ENCODE results near the gene GPR89B. TPM values are rescaled to one million over a fixed set of nuclear protein-coding genes. Genes with fewer than 3 reads are reported as not detected.

GPR89B gene
- total and polyA plus RNA-seq, 2 of the 8 experiments (the other 6 are each of a cell fraction or from before 2014, with no cell fraction given) = 19.5 to 32.5 TPM

- TF ChIP-seq CHD7 (IDR thresholded peaks at IDR 0.05; ENCODE audit: insufficient replicate concordance, low read length) (no peak), SUZ12 (IDR thresholded peaks at IDR 0.05; ENCODE audit: low read length) (no peak), NANOG (IDR thresholded peaks at IDR 0.05; ENCODE audit: insufficient read depth, low read depth, low read length, poor library complexity, severe bottlenecking) (no peak), GTF2F1 (IDR thresholded peaks at IDR 0.05; ENCODE audit: borderline replicate concordance, low read depth, low read length) (no peak), KDM1A (IDR thresholded peaks at IDR 0.05; ENCODE audit: borderline replicate concordance, low read length) (no peak), ASH2L (IDR thresholded peaks at IDR 0.05; ENCODE audit: low read length) (no peak), SRF (IDR thresholded peaks at IDR 0.05; ENCODE audit: low read depth, low read length) (no peak), POU5F1 (IDR thresholded peaks at IDR 0.05; ENCODE audit: low read depth, low read length) (no peak)
Measured at GRCh38 chr1:147913362-147913942, 14.8 kb upstream of the GPR89B start (continued).
